Ascending aorta (tissue), 2 donors: ENCODE results near the gene DRAM2. TPM values are rescaled to one million over a fixed set of nuclear protein-coding genes. Genes with fewer than 3 reads are reported as not detected.

Experiments used
- DNase-seq, 2 donors: peaks; one replicate each; pipeline ENCODE4 v3.0.0-alpha.2; 2019; ENCODE audit warnings: low spot score in 2 of 2
- H3K27ac ChIP-seq, 2 donors: fragments of 200-600 bp; sonication (generic); one replicate each; pipeline ENCODE4 v1.5.1; 2016 to 2017; ENCODE audit warnings: mild to moderate bottlenecking in 1 of 2
- H3K27me3 ChIP-seq: fragments of 200-600 bp; sonication (generic); one replicate; pipeline ENCODE4 v1.5.1; 2017
- H3K36me3 ChIP-seq, 2 donors: fragments of 200-600 bp; sonication (generic); one replicate each; pipeline ENCODE4 v1.5.1; 2016
- H3K4me1 ChIP-seq, 2 donors: fragments of 200-600 bp; sonication (generic); one replicate each; pipeline ENCODE4 v1.5.1; 2016 to 2017; ENCODE audit warnings: mild to moderate bottlenecking in 1 of 2
- H3K4me3 ChIP-seq, 2 donors: fragments of 200-600 bp; sonication (generic); one replicate each; pipeline ENCODE4 v1.5.1; 2016 to 2017; ENCODE audit warnings: mild to moderate bottlenecking in 1 of 2
- H3K9me3 ChIP-seq, 2 donors: fragments of 200-600 bp; sonication (generic); one replicate each; pipeline ENCODE4 v1.5.1; 2016
- CTCF ChIP-seq, 3 experiments: fragments of 200-600 bp in 2 of 3; fragments of 450-650 bp in 1 of 3; sonication (generic) in 2 of 3; IDR thresholded peaks; one replicate each; pipeline ENCODE4 v1.5.1; 2016 to 2019; ENCODE audit warnings: antibody characterized with exemption in 3 of 3, mild to moderate bottlenecking in 1 of 3, moderate library complexity in 1 of 3
- intact Hi-C: fragments of 100-400 bp; cut with DNase I; formaldehyde crosslinking; loops from one replicate; pipeline ENCODE4 v1.15.1; 2023
- total RNA-seq: library from RNA; depleted of rRNA; stranded (reverse); fragments of >200 nt; gene quantifications from one replicate; pipeline ENCODE4 v1.1.0, GENCODE V29; 2016

DRAM2 gene
- 60.2 TPM for total RNA-seq

- Histone ChIP-seq H3K27ac (peak within 1 kb of the TSS; percentile 90 to 98), H3K4me3 (peak within 1 kb of the TSS; percentile 84 to 97), H3K27me3 (no peaks in the 10 kb centered on the region), H3K4me1 (peaks cover 0 to 15% of the 10 kb centered on the region in 2 donors), H3K36me3 (peaks cover 3 to 9% of the 10 kb centered on the region in 2 donors), H3K9me3 (no peaks in the 10 kb centered on the region)
- DNase-seq: peak; percentile 84 to 98
- intact Hi-C loops: loop anchor here (2.0 to 10.0 kb wide), 2 partner anchors 309 to 615 kb away; partner anchors contain the start of genes ATP5PB, DDX20 and WDR77
- no peak for TF ChIP-seq CTCF (IDR thresholded peaks at IDR 0.05)
Measured at GRCh38 chr1:111139956-111140679, at the start of gene DRAM2, which contains the start of gene CEPT1. DRAM2 (minus strand) TSS chr1:111140093; CDS start chr1:111131554, 8,539 bp downstream. CEPT1 (plus strand) TSS chr1:111140223; CDS start chr1:111147715, 7,492 bp downstream.

GRCh38 chr1:111184663-111185062 lies 44.8 kb upstream of the DRAM2 start:
- intact Hi-C loops: no loop called here

GRCh38 chr1:111183308-111184069 lies 43.6 kb upstream of the DRAM2 start:
- Histone ChIP-seq H3K36me3 (peaks cover 14 to 59% of the 10 kb centered on the region in 2 donors), H3K4me3 (no peak overlapping the region), H3K27me3 (no peaks in the 10 kb centered on the region), H3K27ac (no peak overlapping the region), H3K4me1 (no peaks in the 10 kb centered on the region), H3K9me3 (no peaks in the 10 kb centered on the region)
- DNase-seq: no peak
- no peak for TF ChIP-seq CTCF (IDR thresholded peaks at IDR 0.05)
- intact Hi-C loops: no loop called here

More at GRCh38 chr1:111184663-111185062, 44.8 kb upstream of the DRAM2 start:
- no peak overlapping the region for H3K27ac ChIP-seq
- H3K36me3 ChIP-seq: peaks cover 14 to 55% of the 10 kb centered on the region in 2 donors
- no peak for DNase-seq
- H3K4me1 ChIP-seq: no peaks in the 10 kb centered on the region
- H3K9me3 ChIP-seq: no peaks in the 10 kb centered on the region
- H3K4me3 ChIP-seq: no peak overlapping the region
- no peaks in the 10 kb centered on the region for H3K27me3 ChIP-seq
- TF ChIP-seq CTCF (IDR thresholded peaks at IDR 0.05): no peak

GRCh38 chr1:111182052-111182451 lies 42.2 kb upstream of the DRAM2 start:
- Histone ChIP-seq H3K9me3 (no peaks in the 10 kb centered on the region), H3K27ac (no peak overlapping the region), H3K4me3 (no peak overlapping the region), H3K27me3 (no peaks in the 10 kb centered on the region), H3K4me1 (no peaks in the 10 kb centered on the region), H3K36me3 (peaks cover 14 to 45% of the 10 kb centered on the region in 2 donors)
- no peak for TF ChIP-seq CTCF (IDR thresholded peaks at IDR 0.05)
- intact Hi-C loops: no loop called here
- no peak for DNase-seq

GRCh38 chr1:111179968-111180533 lies 40.2 kb upstream of the DRAM2 start:
- intact Hi-C loops: no loop called here
- DNase-seq: no peak

More at GRCh38 chr1:111179968-111180533, 40.2 kb upstream of the DRAM2 start:
- H3K36me3 ChIP-seq: peaks cover 5 to 43% of the 10 kb centered on the region in 2 donors
- no peaks in the 10 kb centered on the region for H3K27me3 ChIP-seq
- no peak overlapping the region for H3K27ac ChIP-seq
- no peaks in the 10 kb centered on the region for H3K9me3 ChIP-seq
- H3K4me1 ChIP-seq: no peaks in the 10 kb centered on the region
- no peak for TF ChIP-seq CTCF (IDR thresholded peaks at IDR 0.05)
- H3K4me3 ChIP-seq: no peak overlapping the region
